Activated CD8-positive, alpha-beta memory T cell treated with anti-CD3 and anti-CD28 coated beads for 24 hours (primary cell): ENCODE data around the gene IFT57.

ENCODE experiments used
- DNase-seq: peaks from one replicate; pipeline ENCODE4 v3.0.0-alpha.2; 2020

Gene IFT57

DNA sequence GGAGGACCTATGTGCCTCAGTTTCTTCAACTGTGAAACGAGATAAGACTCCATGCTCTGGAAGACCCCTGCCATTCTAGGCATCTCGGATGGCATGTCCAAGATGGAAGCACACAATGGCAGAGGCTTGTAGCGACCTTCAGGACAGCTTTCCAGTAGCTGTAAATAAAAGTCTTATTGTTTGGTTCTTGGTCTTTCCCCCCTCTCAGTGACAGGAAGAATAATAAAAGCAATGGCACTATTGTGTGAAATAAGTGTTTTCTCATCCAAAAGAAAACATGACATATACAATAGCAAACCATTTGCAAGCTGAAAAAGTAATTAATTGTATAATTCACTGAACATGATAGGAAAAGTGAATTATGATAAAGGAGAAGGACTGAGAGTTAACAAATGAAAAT is 98.9 kb downstream of the IFT57 start:
- no peak for DNase-seq

GRCh38 chr3:108122276-108122675 is 99.9 kb downstream of the IFT57 start:
- DNase-seq: no peak

DNA sequence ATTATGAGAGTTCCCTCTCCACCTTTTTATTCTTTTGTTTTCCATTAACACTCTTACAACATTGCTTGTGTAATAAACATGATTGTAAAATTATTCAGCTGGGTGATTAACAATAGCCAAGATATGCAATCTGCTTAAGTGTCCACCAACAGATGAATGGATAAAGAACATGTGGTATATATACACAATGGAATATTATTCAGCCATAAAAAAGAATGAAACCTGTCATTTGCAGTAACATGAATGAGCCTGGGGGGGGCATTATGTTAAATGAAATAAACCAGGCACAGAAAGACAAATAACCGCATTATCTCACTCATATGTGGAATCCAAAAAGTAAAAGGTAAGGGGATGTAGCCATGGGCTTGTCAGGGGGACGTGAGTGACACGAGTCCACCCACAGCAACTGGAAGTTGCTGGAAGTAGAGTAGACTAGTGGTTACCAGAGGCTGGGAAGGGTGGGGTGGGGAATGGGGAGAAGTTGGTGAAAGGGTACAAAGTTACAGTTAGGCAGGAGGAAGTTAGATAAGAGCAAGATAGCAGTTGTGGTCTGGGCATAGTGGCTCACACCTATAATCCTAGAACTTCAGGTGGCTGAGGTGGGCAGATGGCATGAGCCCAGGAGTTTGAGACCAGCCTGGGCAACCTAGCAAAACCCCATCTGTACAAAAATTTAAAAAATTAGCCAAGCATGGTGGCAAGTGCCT is 102.7 kb downstream of the IFT57 start:
- no peak for DNase-seq

GRCh38 chr3:108118038-108118768 is 104.0 kb downstream of the IFT57 start:
- DNase-seq: no peak

DNA sequence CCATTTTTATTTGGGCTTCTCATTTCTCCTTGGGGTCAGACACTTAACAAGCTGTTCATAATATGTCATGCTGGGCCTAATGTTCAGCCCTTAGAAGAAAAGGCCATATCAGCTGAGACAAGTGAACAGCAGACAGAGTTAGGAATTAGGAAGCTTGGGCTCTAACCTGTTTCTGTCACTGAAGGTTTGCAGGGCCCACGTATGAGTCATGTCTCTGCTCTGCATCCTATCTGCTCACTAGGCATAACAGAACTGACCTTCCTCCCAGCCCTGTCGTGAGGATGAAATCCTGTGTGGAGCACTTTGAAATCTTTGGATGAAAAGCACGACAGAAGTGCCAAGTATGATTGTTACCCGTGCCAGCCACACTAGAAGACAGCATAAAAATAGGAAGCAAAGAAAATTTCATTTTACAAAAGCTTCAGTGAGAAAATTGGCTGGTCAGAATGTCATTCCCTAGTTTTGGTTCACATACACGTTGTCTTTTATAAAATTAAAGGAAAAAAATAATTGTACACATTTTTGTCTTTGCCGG is 104.9 kb downstream of the IFT57 start:
- no peak for DNase-seq

DNA sequence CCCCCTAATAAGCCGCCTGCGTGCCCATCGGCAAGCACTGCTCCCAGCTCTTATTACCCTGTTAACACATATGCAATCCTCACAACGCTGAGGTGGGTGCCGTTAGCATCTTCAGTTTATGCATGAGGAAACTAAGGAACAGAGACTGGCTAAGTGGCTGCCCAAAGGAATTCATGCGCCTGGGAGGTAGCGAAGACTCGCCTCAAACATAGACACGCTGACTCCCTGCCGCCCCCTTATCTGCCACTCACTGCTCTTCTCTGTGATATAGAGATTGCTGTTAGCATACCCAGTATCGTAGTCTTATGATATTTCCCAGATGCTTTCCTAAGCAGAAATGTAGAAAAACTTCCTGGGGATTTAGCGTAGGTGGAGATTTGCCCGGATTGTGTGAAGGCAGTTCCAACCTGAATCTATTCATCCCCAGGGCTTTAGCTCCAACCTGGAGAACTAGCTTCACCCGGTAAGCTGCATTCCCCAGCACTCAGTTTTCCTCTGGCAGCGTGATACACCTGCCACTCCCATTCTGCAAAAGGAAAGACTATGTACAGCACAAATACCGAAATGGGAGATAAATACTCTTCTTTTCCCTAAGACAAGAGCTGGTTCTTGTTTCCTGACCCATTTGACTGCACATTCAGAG is 107.7 kb downstream of the IFT57 start:
- DNase-seq: no peak

DNA sequence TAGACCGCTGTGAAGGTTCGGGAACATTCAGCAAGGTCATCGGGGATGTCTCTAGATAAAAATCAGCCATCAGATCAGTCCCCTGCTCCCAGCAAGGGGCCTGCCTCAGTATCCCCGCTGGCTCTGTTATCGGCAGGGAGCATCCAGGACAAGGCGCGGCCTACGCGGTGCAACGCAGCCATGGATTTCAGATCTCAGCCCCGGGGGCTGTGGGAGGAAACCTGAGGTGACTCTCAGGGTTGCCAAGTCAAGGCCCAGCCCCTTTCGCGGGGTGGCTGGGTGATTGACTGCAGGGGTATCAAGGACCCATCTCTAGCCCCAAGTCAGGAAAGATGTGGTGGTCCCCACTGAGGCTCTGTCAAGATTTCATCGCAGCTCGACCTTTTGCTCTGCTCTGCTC is 108.2 kb downstream of the IFT57 start:
- DNase-seq: no peak

DNA sequence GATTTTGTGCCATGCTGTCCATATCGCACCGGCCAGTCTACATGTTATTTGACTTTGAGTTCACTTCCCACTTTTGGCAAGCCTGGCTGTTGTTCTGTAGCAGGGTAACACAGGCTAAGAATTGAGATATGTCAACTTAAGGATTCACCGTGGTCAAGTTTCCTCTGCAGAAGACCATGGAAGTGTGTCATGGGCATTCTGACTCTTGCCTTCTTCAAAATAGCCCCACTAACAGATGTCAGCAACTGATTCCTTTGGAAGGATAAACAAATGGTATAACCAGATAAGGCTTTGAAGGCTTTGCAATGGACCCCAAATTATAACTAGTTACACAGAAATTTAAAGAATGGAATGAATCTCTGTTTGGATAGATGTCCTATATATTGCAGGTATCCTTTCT is 111.3 kb downstream of the IFT57 start:
- no peak for DNase-seq
